CD14-positive monocyte (primary cell): ENCODE measurements around the gene LRCH1. TPM values are rescaled to one million over a fixed set of nuclear protein-coding genes. Genes with fewer than 3 reads are reported as not detected.

ENCODE experiments used
- DNase-seq, 3 donors: peaks; one replicate each; pipeline ENCODE4 v3.0.0-alpha.2; 2011 to 2022
- H2AFZ ChIP-seq: 2 replicates; pipeline ENCODE4 v1.6.0; 2012; ENCODE audit warnings: mild to moderate bottlenecking, low read depth, low read length, inconsistent platforms; ENCODE audit not compliant: insufficient read depth, poor library complexity, severe bottlenecking
- H3K27ac ChIP-seq, 2 donors: 1 replicate in 1 of 2; 2 replicates in 1 of 2; pipeline ENCODE4 v1.5.1; 2012 to 2013; ENCODE audit warnings: low read length in 2 of 2, control low read depth in 1 of 2, inconsistent platforms in 1 of 2, low read depth in 1 of 2, mild to moderate bottlenecking in 1 of 2
- H3K27me3 ChIP-seq, 2 donors: one replicate each; pipeline versions ENCODE4 v1.6.0 to v1.6.1; 2011 to 2013; ENCODE audit warnings: low read length in 2 of 2; ENCODE audit not compliant: control insufficient read depth in 2 of 2, insufficient read depth in 2 of 2
- H3K36me3 ChIP-seq, 2 donors: replicated peaks in 1 of 2; 1 replicate in 1 of 2; 2 replicates in 1 of 2; pipeline versions ENCODE4 v1.5.1 to v1.6.1; 2012 to 2013; ENCODE audit warnings: low read length in 2 of 2, control low read depth in 1 of 2, inconsistent platforms in 1 of 2, mild to moderate bottlenecking in 1 of 2; ENCODE audit not compliant: insufficient read depth in 2 of 2, control insufficient read depth in 1 of 2
- H3K4me1 ChIP-seq, 2 donors: 1 replicate in 1 of 2; 2 replicates in 1 of 2; pipeline versions ENCODE4 v1.5.1 to v1.6.1; 2012 to 2013; ENCODE audit warnings: low read length in 2 of 2, control low read depth in 1 of 2, inconsistent platforms in 1 of 2, mild to moderate bottlenecking in 1 of 2, moderate library complexity in 1 of 2; ENCODE audit not compliant: insufficient read depth in 2 of 2, control insufficient read depth in 1 of 2
- H3K4me2 ChIP-seq: replicated peaks from 2 replicates; pipeline ENCODE3; 2012; ENCODE audit warnings: low read length, moderate library complexity, mild to moderate bottlenecking; ENCODE audit not compliant: poor library complexity, severe bottlenecking; ENCODE audit errors: extremely low read depth
- H3K4me3 ChIP-seq, 3 experiments: fragments of 200-600 bp in 1 of 3; sonication (generic) in 1 of 3; replicated peaks in 1 of 3; 1 replicate in 2 of 3; 2 replicates in 1 of 3; pipeline ENCODE4 v1.5.1; 2011 to 2013; ENCODE audit warnings: low read length in 3 of 3, mild to moderate bottlenecking in 3 of 3, control low read depth in 2 of 3, low read depth in 2 of 3, inconsistent platforms in 1 of 3, moderate library complexity in 1 of 3
- H3K79me2 ChIP-seq: 2 replicates; pipeline ENCODE4 v1.6.0; 2012; ENCODE audit warnings: mild to moderate bottlenecking, control low read depth, inconsistent platforms, low read length, moderate library complexity; ENCODE audit not compliant: insufficient read depth
- H3K9ac ChIP-seq: 2 replicates; pipeline ENCODE4 v1.6.0; 2017; ENCODE audit warnings: low read length, mild to moderate bottlenecking; ENCODE audit not compliant: insufficient read depth, poor library complexity, severe bottlenecking
- H3K9me3 ChIP-seq, 2 donors: replicated peaks in 1 of 2; 1 replicate in 1 of 2; 2 replicates in 1 of 2; pipeline versions ENCODE4 v1.5.1 to v1.6.1; 2012 to 2013; ENCODE audit warnings: low read length in 2 of 2, control low read depth in 1 of 2; ENCODE audit not compliant: control insufficient read depth in 1 of 2, insufficient read depth in 1 of 2
- H4K20me1 ChIP-seq: 2 replicates; pipeline ENCODE4 v1.6.0; 2012; ENCODE audit warnings: mild to moderate bottlenecking, low read length, control low read depth, moderate library complexity; ENCODE audit not compliant: insufficient read depth
- H3K27ac Mint-ChIP-seq, 7 donors: one replicate each; pipeline ENCODE4 v1.8.0; 2020; ENCODE audit warnings: mild to moderate bottlenecking in 7 of 7, mixed read lengths in 7 of 7, moderate library complexity in 6 of 7, inconsistent platforms in 2 of 7
- H3K27me3 Mint-ChIP-seq, 3 donors: one replicate each; pipeline ENCODE4 v1.8.0; 2021 to 2022; ENCODE audit warnings: low read depth in 3 of 3, mild to moderate bottlenecking in 3 of 3, mixed read lengths in 3 of 3, moderate library complexity in 3 of 3, inconsistent platforms in 1 of 3
- H3K36me3 Mint-ChIP-seq, 2 donors: one replicate each; pipeline ENCODE4 v1.8.0; 2020; ENCODE audit warnings: mixed read lengths in 2 of 2, inconsistent platforms in 1 of 2, mild to moderate bottlenecking in 1 of 2
- H3K4me1 Mint-ChIP-seq: one replicate; pipeline ENCODE4 v1.8.0; 2020; ENCODE audit warnings: mild to moderate bottlenecking, mixed read lengths
- H3K4me3 Mint-ChIP-seq, 2 donors: one replicate each; pipeline ENCODE4 v1.8.0; 2020; ENCODE audit warnings: mild to moderate bottlenecking in 2 of 2, mixed read lengths in 2 of 2, moderate library complexity in 1 of 2
- H3K9me3 Mint-ChIP-seq, 7 donors: one replicate each; pipeline ENCODE4 v1.8.0; 2020 to 2022; ENCODE audit warnings: mixed read lengths in 7 of 7, mild to moderate bottlenecking in 6 of 7, moderate library complexity in 6 of 7, inconsistent platforms in 2 of 7
- CTCF ChIP-seq: fragments of 200-600 bp; IDR thresholded peaks from one replicate; pipeline ENCODE4 v1.8.0; 2022; ENCODE audit warnings: antibody characterized with exemption, mild to moderate bottlenecking
- WGBS: methylation state at CpG from one replicate; pipeline ENCODE4 v1.1.5; 2013; ENCODE audit warnings: missing lambda C conversion rate; ENCODE audit not compliant: insufficient coverage; 5-methylcytosine and 5-hydroxymethylcytosine counted together
- intact Hi-C, 2 donors: fragments of 100-400 bp; cut with micrococcal nuclease; formaldehyde crosslinking; loops; one replicate each; pipeline versions ENCODE4 v1.15.0 to v1.15.1; 2023
- polyA plus RNA-seq, 3 donors: library from polyadenylated mRNA; depleted of rRNA in 1 of 3; unstranded in 2 of 3; stranded (reverse) in 1 of 3; fragments of 300-500 nt in 2 of 3; fragments of >200 nt in 1 of 3; fragmentation: Illumina TruSeq in 2 of 3; gene quantifications; 1 replicate in 2 of 3; 2 replicates in 1 of 3; pipeline ENCODE4 v1.2.3, GENCODE V29; 2012 to 2021

Gene LRCH1
- polyA plus RNA-seq, 3 donors: 0.88 to 7.1 (median 2.1) TPM

GRCh38 chr13:46577696-46578589 is 25.0 kb downstream of the LRCH1 start:
- Mint-ChIP-seq H3K4me3 (no peak overlapping the region), H3K9me3 (no peaks in the 10 kb centered on the region), H3K36me3 (peaks cover 3 to 10% of the 10 kb centered on the region in 2 donors), H3K27me3 (peaks cover 0 to 2% (median 1%) of the 10 kb centered on the region in 3 donors), H3K27ac (no peak overlapping the region), H3K4me1 (peaks cover 46% of the 10 kb centered on the region)
- H3K4me3 ChIP-seq: no peak overlapping the region
- no peak overlapping the region for H3K9ac ChIP-seq
- H3K27ac ChIP-seq: no peak overlapping the region
- DNase-seq: no peak
- 100% methylated on average over 1 of the region's 10 CpGs for WGBS
- no peak for TF ChIP-seq CTCF
- peaks cover 86% of the 10 kb centered on the region for H4K20me1 ChIP-seq
- H3K9me3 ChIP-seq: no peaks in the 10 kb centered on the region
- intact Hi-C loops: no loop called here
- H3K4me2 ChIP-seq: no peak overlapping the region
- H3K27me3 ChIP-seq: no peaks in the 10 kb centered on the region
- no peak overlapping the region for H2AFZ ChIP-seq
- H3K79me2 ChIP-seq: peaks cover 53% of the 10 kb centered on the region
- peaks cover 12 to 22% of the 10 kb centered on the region in 2 donors for H3K4me1 ChIP-seq
- no peaks in the 10 kb centered on the region for H3K36me3 ChIP-seq

GRCh38 chr13:46578590-46578975 is 25.6 kb downstream of the LRCH1 start:
- H3K4me1 Mint-ChIP-seq: peaks cover 46% of the 10 kb centered on the region
- peaks cover 3 to 10% of the 10 kb centered on the region in 2 donors for H3K36me3 Mint-ChIP-seq
- H3K36me3 ChIP-seq: no peaks in the 10 kb centered on the region
- peaks cover 47% of the 10 kb centered on the region for H3K79me2 ChIP-seq
- no peak overlapping the region for H3K27ac Mint-ChIP-seq
- H3K27me3 ChIP-seq: no peaks in the 10 kb centered on the region
- no peaks in the 10 kb centered on the region for H3K9me3 Mint-ChIP-seq
- H3K4me3 Mint-ChIP-seq: no peak overlapping the region
- no peak overlapping the region for H3K4me3 ChIP-seq
- WGBS: 82% methylated on average over 2 of the region's 3 CpGs
- no peak overlapping the region for H3K9ac ChIP-seq
- no peak for DNase-seq
- H2AFZ ChIP-seq: no peak overlapping the region
- peaks cover 0 to 2% (median 1%) of the 10 kb centered on the region in 3 donors for H3K27me3 Mint-ChIP-seq
- peaks cover 84% of the 10 kb centered on the region for H4K20me1 ChIP-seq
- H3K9me3 ChIP-seq: no peaks in the 10 kb centered on the region
- intact Hi-C loops: no loop called here
- no peak overlapping the region for H3K4me2 ChIP-seq
- TF ChIP-seq CTCF: no peak
- peaks cover 12 to 22% of the 10 kb centered on the region in 2 donors for H3K4me1 ChIP-seq
- H3K27ac ChIP-seq: no peak overlapping the region
